ENCODE results near the gene HYI. TPM values are rescaled to one million over a fixed set of nuclear protein-coding genes. Genes with fewer than 3 reads are reported as not detected.
"Not testable (repeated sequence)": the region's sequence is repeated elsewhere in the genome, so short reads cannot be mapped to it uniquely, and the experiment has no call there.

Gene HYI
- total RNA-seq, 1 donor from 2014 or later, result 46.5 TPM

DNA sequence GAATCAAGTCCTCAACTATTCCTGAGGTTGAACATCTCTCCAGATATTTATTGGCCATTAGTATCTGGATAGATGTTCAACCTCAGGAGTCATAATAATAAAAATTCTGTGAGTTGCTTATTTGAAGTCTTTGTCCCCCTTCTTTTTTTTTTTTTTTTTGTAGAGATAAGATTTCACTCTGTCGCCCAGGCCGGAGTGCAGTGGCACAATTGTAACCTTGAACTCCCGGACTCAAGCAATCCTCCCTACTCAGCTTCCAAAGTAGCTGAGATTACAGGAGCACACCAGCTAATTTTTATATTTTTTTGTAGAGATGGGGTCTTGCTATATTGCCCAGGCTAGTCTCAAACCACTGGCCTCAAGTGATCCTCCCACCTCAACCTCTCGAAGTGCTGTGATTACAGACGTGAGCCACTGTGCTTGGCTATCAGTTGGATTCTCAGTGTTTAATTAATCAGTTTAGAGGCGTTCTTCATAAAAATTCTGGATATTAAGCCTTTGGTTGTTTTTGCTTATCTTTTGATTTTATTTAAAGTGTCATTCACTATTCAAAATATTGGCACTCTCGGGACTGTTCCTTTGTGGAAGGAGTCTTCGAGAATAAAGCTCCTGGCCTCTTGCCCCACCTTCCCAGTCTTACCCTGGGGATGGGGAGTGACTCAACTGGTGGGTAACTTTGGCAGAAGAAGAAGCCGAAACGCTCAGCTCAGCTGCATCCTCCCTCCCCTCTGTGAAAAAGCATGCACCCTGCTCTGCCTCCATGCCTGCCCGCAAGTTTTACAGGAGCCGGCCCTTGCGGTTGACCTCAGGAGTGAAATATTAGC lies 11.2 kb upstream of the HYI start:
- no peak for DNase-seq (ENCODE audit: low spot score)

DNA sequence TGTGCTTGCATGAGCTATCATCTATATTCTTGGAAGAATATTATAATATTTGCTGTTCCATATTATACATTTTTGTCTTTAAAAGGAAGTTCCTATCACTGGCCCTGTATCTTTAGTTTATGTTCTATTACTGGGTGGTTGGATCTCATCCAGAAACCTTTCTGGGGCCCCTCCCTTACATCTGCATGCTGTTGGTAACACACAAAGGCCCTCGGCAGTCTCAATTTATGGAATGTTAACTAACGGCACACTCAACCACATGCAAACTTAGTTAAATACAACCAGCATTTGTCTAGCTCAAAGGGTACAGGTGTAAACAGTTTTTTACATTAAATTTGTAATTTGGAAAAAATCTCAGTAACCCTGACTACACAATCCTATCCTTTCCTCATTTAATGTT lies 9.7 kb upstream of the HYI start:
- DNase-seq (ENCODE audit: low spot score), result peak; percentile 36

DNA sequence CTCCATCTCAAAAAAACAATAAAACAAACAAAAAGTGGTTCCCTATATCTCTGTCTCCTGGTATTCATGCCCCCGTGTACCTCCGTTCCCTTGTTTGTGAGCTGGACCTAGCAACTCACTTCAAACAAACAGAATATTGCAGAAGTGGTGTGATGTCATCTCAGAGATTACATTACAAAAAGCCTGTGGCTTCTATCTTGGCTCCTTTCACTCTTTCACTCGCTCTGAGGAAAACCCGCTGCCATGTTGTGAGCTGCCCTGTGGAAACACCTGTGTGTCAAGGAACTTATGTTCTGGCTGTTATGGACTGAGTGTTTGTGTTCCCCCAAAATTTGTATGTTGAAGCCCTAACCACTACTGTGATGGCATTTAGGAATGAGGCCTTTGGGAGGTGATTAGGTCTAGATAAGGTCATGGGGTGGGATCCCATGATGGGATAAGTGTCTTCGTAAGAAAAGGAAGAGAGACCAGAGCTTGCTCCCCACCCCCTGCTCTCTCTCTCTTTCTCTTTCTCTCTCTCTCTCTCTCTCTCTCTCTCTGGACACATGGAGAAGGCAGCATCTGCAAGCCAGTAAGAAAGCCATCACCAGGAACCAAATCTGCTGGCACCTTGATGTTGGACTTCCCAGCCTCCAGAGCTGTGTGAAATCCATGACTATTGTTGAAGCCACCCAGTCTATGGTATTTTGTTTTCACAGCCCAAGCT lies 7.4 kb upstream of the HYI start:
- no peak for DNase-seq (ENCODE audit: low spot score)

DNA sequence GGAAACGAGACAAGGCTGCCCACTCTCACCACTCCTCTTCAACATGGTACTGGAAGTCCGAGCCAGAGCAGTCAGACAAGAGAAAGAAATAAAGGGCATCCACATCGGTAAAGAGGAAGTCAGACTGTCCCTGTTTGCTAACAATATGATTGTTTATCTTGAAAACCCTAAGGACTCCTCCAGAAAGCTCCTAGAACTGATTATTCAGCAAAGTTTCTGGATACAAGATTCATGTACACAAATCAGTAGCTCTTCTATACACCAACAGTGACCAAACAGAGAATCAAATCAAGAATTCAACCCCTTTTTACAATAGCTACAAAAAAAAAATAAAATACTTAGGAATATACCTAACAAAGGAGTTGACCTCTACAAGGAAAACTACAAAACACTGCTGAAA lies 4.6 kb upstream of the HYI start:
- DNase-seq (ENCODE audit: low spot score), result not testable (repeated sequence)

DNA sequence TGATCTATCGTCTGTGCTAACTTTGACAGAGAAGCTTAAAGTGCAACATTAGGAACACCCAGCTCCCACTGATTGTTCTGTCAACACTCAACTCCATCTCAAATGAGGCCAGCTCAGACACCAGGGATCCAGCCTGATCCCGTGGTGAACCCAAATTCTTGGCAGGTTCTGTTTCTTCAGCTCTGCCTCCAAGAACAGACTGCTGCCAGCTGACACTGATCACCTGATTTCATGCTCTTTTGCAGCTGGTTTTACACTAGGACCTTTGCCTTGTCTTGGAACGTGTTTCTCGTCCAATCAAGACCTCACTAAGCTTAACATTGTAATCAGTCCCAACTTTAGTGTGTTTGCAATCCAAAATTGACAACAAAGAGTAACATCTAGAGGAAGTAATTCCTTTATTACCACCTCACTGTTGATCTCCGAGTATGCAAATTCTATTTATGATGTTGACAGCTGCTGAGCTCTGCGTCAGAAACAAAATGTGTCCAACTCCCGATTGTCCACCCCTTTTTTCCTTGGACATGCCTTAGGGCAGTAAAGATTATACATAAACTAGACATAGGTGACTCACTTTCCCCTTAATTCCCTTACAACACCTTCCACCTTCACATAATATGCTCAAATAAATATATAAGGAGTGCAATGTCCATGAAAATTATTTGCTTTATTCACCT lies 1.6 kb upstream of the HYI start:
- no peak for DNase-seq (ENCODE audit: low spot score)

DNA sequence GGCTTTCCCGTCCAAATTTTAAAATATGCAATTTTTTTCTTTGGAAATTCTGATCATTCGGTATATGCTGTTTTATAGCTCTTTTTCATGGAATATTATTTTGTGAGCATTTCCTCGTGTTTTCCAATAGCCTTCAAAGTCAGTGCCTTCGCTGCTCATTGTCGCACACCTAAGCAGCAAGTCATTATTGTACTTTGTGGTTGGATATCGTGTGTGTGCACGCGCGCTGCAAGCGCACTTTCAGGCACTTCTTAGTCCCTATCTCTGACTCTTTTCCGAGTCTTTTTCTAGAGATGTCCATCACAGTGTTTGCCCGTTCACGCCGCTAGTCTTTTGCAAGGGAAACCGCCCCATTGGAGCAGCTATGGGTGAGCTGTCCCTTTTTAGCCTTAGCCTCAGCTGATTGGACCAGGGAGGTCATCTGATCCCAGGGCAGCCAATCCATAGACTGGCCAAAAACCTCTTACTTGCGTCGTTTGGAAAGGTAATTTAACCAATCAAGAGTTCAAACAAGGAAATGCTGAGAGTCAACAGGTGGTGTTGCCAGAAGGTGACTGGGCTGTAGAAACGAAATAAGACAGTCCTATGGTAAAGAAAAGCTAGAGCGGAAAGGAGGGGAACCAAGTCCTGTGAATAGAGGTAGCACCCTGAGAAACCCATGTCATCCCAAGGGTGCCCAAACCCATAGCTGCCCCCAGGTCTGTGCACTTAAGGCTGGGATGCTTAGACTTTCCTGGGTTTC lies 710 bp upstream of the HYI start:
- DNase-seq (ENCODE audit: low spot score), result peak; percentile 91

DNA sequence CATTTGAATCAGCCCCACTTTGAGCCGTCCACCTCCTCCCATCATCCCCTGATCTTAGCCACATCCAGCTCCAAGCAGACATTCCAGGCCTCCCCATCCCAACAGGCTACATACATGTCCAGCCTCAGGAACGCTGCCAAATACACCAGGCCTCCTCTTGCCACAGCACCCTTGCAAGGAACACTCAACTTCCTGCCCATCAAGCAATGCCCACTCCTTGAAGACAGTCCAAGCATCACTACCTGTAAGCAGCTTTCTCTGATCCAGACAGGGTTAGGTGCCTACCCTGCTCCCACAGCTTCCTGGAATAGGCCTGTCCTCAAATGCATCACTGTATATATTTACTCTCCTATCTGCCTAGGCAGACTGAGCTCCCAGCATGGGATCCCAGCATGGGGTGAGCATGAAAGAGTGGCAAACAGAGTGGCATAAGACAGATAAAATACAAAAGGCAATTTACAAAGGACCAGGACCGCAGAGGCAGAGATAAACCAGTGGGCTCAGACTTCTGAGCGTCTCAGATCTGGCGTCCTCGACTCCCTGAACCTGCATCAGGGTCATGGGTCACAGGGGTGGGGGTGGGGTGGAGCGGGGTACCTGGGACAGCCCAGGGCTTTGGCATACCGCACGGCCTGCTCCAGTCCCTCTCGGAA lies 816 bp downstream of the HYI start:
- DNase-seq (ENCODE audit: low spot score), result peak; percentile 82

DNA sequence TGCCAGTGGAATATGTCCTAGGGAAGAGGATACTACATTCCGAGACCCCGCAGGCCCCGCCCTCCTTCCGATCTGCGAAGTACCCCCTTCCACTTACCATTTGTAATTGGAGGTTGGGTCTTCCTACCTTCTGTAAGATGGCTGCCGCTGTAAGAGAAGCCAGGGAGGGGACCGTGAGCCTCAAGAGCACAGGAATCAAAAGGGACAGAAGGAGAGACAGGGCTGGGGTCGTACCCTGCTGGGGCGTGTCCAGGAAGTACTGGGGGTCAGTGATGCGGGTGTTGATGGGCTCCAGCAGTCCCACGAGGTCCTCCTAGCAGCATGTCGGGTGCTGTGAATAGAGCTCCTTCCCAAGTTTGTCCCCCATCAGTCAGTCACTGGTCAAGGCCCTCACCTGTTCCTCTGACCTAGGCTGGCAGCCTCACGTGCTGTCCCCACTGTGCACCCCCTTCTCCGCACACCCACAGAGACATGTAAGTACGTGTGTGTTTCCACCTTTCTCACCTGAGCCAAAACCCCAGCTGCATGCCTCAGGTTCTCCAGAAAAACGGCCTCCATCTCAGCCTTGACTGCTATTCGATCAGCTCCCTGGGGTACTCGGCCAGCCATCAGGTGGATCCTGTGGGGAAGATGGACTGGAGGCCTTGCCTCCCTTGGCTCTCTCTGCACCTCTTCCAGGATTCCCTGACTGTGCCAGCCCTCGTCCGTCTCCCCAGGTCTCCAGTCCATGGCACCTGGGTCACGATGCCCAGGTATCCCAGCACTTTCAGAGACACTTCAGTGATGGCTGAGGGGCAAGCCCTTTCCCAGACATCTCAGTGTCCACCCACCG lies 1.8 kb downstream of the HYI start:
- DNase-seq (ENCODE audit: low spot score), result no peak

DNA sequence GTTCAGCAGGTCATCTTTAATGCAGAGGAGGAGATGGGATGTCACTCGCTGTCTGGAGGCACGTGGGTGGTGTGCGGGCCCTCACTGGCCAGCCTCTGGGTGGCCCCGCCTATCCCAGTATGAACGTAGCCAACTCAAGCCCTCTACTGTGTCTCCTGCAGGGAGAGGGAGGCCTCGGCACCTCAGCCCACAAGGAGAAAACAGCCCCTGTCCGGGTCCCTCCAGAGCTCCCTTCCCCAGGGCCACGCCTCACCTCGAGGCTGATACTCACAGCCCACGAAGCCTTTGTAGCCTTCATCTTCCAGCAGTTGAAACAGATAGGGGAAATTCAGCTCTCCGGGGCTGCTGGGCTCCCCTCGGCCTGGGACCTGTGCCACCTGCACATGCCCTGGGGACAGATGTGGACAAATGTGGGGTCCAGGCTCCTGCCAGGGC lies 2.6 kb downstream of the HYI start:
- DNase-seq (ENCODE audit: low spot score), result no peak

DNA sequence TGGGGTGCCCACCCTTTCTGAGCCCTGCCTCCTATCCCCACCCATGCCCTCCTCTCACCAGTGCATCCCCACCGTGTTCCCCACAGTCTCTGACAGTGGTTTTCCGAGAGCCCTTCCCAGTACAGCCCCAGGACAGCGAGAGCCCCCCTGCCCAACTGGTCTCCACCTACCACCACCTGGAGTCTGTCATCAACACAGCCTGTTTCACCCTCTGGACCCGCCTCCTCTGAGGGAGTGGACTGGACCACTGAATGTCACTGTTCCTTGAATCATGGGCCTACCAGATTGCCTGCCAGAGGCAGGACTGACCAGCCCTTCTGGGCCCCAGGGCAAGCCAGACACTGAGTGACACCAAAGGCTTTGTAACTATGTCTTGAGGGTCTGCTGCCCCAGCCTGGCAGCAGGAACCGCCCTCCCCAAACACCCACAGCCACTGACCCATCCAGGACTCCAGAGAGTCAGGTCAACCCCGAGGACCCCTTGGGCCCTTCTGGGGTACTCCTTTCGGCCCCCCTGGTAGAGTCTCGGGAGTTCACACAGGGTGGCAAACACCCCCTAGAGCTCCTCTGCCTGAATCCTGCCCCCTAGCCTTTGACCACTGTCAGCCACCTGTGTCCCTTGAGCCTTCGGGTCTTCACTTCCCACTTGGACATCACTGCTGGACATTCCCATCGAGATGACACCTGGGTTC lies 3.3 kb downstream of the HYI start:
- no peak for DNase-seq (ENCODE audit: low spot score)

DNA sequence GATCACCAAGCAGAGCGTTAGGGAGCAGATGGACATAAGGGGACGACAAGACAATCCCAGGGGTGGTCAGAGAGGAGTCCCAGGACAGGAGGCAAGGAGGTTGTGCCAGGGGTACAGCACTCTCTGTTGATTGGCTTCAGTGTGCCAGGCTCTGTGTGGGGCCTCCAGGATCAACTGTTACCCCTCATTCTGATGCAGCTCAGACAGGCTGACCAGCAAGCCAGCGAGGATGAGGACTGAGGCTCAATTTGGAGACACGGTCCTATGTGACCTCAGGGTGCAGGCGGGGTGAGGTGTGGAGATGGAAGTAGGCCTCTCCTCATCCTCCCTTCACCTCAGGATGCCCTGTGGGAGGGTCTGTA lies 4.0 kb downstream of the HYI start:
- no peak for DNase-seq (ENCODE audit: low spot score)

DNA sequence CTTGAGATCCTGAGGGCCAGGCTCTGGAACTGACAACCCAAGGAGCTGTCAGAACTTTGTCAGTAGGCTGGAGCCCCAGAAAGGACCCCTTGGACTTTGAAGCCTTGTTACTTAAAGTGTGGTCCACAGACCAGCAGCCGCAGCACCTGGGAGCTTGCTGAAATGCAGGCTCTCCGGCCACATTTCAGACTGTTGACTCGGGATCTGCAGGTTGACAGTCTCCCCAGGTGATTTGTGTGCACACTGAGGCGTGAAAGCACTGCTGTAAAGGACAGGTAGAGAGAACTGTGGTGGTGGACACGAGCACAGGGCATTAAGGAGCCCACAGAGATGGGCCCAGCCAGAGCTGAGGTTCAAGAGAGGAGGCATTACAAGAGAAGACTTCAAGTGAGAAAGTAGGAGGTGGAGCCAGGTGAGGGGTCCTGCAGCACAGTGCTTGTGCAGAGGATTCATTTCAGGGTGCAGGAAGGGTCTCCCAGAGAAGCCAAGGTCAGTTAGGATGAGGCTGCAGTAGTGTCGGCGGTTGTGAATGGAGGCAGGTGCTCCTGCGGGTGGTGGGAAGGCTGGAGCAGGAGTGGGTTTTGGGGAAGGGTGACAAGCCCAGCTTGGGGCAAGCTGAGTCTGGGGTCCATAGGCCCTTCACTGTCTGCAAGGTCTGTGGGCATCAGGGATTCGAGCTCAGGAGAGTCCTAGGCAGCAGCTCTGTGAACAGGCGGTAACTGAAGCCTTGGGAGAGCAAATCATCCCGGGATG lies 4.6 kb downstream of the HYI start:
- no peak for DNase-seq (ENCODE audit: low spot score)

DNA sequence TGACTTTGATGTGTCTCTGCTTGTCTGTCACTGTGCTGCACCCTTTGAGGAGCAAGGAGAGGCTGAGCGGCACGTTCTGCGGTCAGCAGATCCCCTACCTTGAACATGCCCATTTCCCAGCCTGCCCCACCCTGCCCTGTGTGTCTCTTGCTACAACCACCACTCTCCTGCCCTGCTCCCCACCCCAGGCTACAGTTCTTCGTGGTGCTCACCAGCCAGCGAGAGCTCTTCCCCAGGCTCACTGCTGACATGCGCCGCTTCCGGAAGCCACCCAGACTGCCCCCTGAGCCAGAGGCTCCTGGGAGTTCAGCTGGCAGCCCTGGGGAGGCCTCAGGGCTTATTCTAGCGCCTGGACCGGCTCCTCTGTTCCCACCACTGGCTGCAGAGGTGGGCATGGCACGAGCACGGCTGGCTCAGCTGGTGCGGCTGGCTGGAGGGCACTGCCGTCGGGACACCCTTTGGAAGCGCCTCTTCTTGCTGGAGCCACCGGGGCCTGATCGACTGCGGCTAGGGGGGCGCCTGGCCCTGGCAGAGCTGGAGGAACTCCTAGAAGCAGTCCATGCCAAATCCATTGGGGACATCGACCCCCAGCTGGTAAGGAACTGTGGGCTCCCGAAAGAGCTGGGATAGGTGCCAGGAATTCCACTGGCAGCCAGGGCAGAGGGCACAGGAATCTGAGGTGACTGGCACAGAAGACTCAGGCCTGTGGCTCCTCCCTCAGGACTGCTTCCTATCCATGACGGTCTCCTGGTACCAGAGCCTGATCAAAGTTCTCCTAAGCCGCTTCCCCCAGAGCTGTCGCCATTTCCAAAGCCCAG lies 5.6 kb downstream of the HYI start:
- DNase-seq (ENCODE audit: low spot score), result no peak

DNA sequence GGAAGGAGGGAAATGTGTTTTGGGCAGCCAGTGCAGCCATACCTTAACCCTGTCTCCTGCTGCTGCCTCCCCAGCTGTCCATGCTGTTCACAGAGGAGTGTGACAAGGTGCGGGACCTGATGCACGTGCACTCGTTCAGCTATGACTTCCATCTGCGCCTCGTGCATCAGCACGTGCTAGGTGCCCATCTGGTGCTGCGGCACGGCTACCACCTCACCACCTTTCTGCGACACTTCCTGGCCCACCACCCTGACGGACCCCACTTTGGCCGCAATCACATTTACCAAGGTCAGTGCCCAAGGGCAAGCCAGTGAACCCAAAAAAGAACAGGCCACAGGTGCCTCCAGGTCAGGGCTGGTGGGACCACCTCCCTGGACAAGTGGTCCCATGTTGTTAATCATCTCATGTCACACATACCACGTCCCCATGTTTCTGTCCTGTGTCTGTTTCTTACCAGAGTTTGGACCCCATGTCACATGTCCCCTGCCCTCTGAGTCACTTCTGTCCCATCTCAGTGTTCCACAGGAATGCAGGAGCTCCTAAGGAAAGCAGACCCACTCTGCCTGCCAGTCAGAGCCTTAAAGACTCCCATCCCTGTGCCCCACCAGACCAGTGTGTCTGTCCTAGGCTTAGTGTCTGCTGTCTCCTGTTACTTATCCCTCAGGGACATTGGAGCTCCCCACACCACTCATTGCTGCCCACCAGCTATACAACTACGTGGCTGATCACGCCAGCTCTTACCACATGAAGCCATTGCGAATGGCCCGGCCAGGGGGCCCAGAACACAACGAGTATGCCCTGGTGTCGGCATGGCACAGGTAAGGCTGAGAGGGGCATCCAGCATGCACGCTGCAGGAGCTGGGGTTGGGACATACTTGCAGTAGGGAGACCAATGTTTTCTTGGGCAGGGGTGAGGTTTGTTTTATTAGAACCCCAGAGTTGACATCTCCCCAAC lies 6.6 kb downstream of the HYI start:
- no peak for DNase-seq (ENCODE audit: low spot score)

DNA sequence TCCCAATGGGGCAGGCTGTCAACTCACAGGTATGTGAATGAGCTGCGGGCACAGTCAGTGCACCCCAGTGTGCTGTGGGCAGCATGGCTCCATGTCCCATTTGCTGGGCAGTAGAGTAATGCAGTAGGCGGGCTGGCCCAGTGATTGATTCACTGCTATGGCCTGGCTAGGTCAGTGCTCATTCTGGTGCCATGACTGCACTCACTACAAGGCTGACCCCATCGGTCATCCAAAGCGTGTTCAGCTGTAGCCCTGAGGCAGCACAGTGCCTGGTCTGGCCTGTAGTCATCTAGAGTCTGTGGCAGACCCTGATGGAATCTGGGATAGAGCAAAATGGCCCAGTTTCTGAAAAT lies 7.4 kb downstream of the HYI start:
- no peak for DNase-seq (ENCODE audit: low spot score)

DNA sequence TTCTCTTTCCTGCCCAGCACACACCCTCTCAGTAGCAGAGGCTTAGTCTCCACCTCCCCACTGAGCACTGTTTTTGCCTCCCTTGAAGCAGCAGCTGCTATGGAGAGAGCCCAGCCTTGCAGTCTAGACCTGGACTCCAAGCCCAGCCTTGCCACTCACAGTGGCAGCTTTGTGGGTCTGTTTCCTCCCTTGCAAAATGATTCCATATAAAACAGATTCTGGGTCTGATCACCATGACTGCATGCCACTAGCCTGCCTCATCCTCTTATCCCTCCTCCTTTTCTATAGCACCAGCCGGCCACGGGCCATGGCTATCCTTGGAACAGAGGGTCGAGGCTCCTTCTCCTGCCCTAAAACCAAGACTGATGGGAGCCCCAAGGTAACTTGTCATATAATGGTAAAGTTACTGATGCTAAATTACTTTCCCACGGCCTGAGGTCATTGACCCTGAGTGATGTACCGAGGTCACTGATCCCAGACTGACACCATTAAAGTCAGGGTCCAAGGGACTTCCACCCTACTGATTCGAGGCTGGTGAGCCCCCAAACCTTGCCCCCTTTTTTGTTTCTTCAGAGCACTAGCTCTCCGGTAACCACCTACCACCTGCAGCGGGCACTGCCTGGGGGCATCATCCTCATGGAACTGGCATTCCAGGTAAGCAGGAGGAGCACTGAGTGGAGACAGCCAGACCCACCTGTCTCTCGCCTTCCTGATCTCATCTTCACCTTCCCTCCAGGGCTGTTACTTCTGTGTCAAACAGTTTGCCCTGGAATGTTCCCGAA lies 7.9 kb downstream of the HYI start:
- DNase-seq (ENCODE audit: low spot score), result no peak
